PC-3 (cell line): ENCODE data around the gene R3HDM4. TPM values are rescaled to one million over a fixed set of nuclear protein-coding genes. Genes with fewer than 3 reads are reported as not detected.

Experiments
- ATAC-seq: fragments of 200-7000 bp; cut with Tn5 transposase; 2 replicates; pipeline ENCODE4 v1.9.1; 2020; ENCODE audit warnings: mild to moderate bottlenecking, moderate library complexity
- BruUV-seq: library from RNA; stranded (reverse); fragments of 400-500 nt; replicated peaks from 2 replicates; lab custom pipeline; 2021; lab: Mats Ljungman, UMichigan
- CTCF ChIA-PET: fragments of 300-600 bp; sonication (Branson Sonifier 250); formaldehyde crosslinking; loops from one replicate; lab custom pipeline; 2022; ENCODE audit warnings: antibody characterized with exemption; lab: Charles Lee
- POLR2A ChIA-PET: fragments of 300-600 bp; sonication (Branson Sonifier 250); formaldehyde crosslinking; loops from one replicate; lab custom pipeline; 2022; ENCODE audit warnings: antibody characterized with exemption; ENCODE audit not compliant: unreplicated experiment; lab: Charles Lee
- DNase-seq: peaks from one replicate; pipeline ENCODE4 v3.0.0-alpha.2; 2015
- H2AFZ ChIP-seq: fragments of 300-600 bp; sonication (generic); 2 replicates; pipeline ENCODE4 v1.6.0; 2016; ENCODE audit warnings: antibody characterized with exemption, low read length
- H3F3A ChIP-seq: fragments of 300-600 bp; sonication (generic); one replicate; pipeline ENCODE4 v1.6.0; 2017; ENCODE audit warnings: antibody characterized with exemption, low read length, control low read depth, mild to moderate bottlenecking; ENCODE audit not compliant: unreplicated experiment
- H3K27ac ChIP-seq: fragments of 300-600 bp; sonication (generic); 2 replicates; pipeline ENCODE4 v1.5.1; 2016; ENCODE audit warnings: mild to moderate bottlenecking, low read length
- H3K27me3 ChIP-seq: fragments of 300-600 bp; sonication (generic); 2 replicates; pipeline ENCODE4 v1.6.1; 2016; ENCODE audit warnings: low read length, mixed read lengths
- H3K36me3 ChIP-seq: fragments of 300-600 bp; sonication (generic); 2 replicates; pipeline ENCODE4 v1.6.1; 2016; ENCODE audit warnings: low read depth, mixed run types, low read length, mixed read lengths
- H3K4me1 ChIP-seq: fragments of 300-600 bp; sonication (generic); 2 replicates; pipeline ENCODE4 v1.5.1; 2016; ENCODE audit warnings: low read length; ENCODE audit not compliant: insufficient read depth
- H3K4me2 ChIP-seq: fragments of 300-600 bp; sonication (generic); 2 replicates; pipeline ENCODE4 v1.6.0; 2016; ENCODE audit warnings: low read length
- H3K4me3 ChIP-seq: fragments of 300-600 bp; sonication (generic); 2 replicates; pipeline ENCODE4 v1.5.1; 2016; ENCODE audit warnings: mild to moderate bottlenecking, low read length, mixed read lengths
- H3K79me2 ChIP-seq: fragments of 300-600 bp; sonication (generic); 2 replicates; pipeline ENCODE4 v1.6.1; 2017; ENCODE audit warnings: low read length, mixed read lengths
- H3K9ac ChIP-seq: fragments of 300-600 bp; sonication (generic); 2 replicates; pipeline ENCODE4 v1.6.0; 2016; ENCODE audit warnings: mild to moderate bottlenecking, low read length
- H3K9me2 ChIP-seq: fragments of 300-600 bp; sonication (generic); replicated peaks from 2 replicates; pipeline ENCODE4 v1.6.1; 2016; ENCODE audit warnings: mixed run types, low read length, mixed read lengths
- H3K9me3 ChIP-seq: fragments of 300-600 bp; sonication (generic); 2 replicates; pipeline ENCODE4 v1.6.1; 2016; ENCODE audit warnings: low read length, mixed read lengths
- H4K20me1 ChIP-seq: fragments of 300-600 bp; sonication (generic); 2 replicates; pipeline ENCODE4 v1.6.1; 2016; ENCODE audit warnings: low read length, mixed read lengths
- EZH2 ChIP-seq: fragments of 300-600 bp; sonication (generic); IDR thresholded peaks from one replicate; pipeline ENCODE4 v1.6.1; 2017; ENCODE audit warnings: antibody characterized with exemption, mild to moderate bottlenecking, low read length; ENCODE audit not compliant: unreplicated experiment
- EZH2phosphoT487 ChIP-seq: fragments of 300-600 bp; sonication (generic); IDR thresholded peaks from 2 replicates; pipeline ENCODE4 v1.6.1; 2018; ENCODE audit warnings: mild to moderate bottlenecking, antibody characterized with exemption, low read length, borderline replicate concordance
- intact Hi-C: fragments of 100-400 bp; cut with micrococcal nuclease; formaldehyde crosslinking; loops from 2 replicates; pipeline ENCODE4 v1.9.0; 2023
- total RNA-seq: library from RNA; depleted of rRNA; stranded (reverse); fragments of >200 nt; gene quantifications from 2 replicates; pipeline ENCODE4 v1.2.3, GENCODE V29; 2014
- TF ChIP-seq, protein P1 (sequence below): fragments of 300-600 bp; sonication (generic); conservative IDR thresholded peaks from 2 replicates; pipeline ENCODE4 v1.5.1; 2017; ENCODE audit warnings: antibody characterized with exemption, low read depth, mild to moderate bottlenecking, low read length

R3HDM4 gene
- total RNA-seq, 1 experiment from 2014 or later: 44.9 TPM

- Histone ChIP-seq H3K79me2 (peaks cover 4% of the 10 kb centered on the region; the same call in 1 of the 2 replicates), H3K4me2 (no peak overlapping the region), H3K4me3 (no peak overlapping the region), H3K9me2 (no peaks in the 10 kb centered on the region), H3K9ac (no peak overlapping the region), H3K9me3 (no peaks in the 10 kb centered on the region), H3K4me1 (no peaks in the 10 kb centered on the region; the same call in 1 of the 2 replicates), H4K20me1 (no peaks in the 10 kb centered on the region), H2AFZ (no peak overlapping the region), H3K27ac (no peak overlapping the region), H3K27me3 (no peaks in the 10 kb centered on the region), H3F3A (no peaks in the 10 kb centered on the region), H3K36me3 (no peaks in the 10 kb centered on the region)
- no TSS peak for BruUV-seq
- intact Hi-C loops: no loop called here
- TF ChIP-seq, protein P1, sequence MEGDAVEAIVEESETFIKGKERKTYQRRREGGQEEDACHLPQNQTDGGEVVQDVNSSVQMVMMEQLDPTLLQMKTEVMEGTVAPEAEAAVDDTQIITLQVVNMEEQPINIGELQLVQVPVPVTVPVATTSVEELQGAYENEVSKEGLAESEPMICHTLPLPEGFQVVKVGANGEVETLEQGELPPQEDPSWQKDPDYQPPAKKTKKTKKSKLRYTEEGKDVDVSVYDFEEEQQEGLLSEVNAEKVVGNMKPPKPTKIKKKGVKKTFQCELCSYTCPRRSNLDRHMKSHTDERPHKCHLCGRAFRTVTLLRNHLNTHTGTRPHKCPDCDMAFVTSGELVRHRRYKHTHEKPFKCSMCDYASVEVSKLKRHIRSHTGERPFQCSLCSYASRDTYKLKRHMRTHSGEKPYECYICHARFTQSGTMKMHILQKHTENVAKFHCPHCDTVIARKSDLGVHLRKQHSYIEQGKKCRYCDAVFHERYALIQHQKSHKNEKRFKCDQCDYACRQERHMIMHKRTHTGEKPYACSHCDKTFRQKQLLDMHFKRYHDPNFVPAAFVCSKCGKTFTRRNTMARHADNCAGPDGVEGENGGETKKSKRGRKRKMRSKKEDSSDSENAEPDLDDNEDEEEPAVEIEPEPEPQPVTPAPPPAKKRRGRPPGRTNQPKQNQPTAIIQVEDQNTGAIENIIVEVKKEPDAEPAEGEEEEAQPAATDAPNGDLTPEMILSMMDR: no peak
- no peak for TF ChIP-seq EZH2
- no peak for TF ChIP-seq EZH2phosphoT487
- POLR2A ChIA-PET: no interaction called here
- ATAC-seq: no peak
- CTCF ChIA-PET: no interaction called here
- DNase-seq: no peak
These were observed 34.2 kb upstream of the R3HDM4 start for GRCh38 chr19:947090-947706.

DNA sequence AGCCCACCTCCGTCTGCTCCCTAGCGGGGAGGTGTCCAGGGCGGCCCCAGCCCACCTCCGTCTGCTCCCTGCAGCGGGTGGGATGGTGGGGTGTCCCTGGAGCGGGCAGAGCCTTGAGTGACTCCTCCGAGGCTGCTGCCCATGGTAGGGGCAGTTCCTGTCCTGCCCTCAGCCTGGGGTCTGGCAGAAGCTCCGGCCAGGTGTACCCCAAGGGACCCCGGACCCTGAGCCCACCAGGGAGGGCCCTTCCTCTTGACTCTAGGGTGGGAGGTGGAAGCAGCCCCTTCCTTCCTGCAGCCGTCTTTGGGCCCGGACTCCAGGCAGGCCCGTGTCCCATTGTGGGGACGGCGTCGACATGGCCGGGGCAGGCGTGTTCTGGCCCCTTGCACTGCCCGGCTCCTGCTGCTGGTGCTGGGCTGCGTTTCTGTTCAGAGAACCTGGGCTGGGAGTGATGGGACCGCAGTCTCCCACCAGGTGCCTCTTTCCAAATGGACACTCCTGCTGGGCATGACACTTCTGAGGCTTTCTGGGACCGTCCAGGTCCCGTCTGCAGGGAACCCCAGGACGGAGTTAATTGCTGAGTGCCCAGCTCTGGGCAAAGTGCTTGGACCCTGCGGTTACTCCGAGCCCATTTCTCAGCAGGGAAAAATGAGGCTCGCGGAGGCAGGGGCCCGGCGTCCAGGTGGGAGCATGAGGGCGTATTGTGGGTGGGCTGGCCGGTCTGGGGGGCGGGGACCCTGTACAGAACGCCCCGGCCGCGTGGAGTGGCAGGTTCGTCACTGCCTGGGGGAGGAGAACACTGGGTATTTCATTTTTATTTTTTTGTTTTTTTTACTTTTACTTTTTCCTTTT, 32.6 kb upstream of the R3HDM4 start:
- Histone ChIP-seq H3K36me3 (no peaks in the 10 kb centered on the region), H4K20me1 (no peaks in the 10 kb centered on the region), H3K9me3 (no peaks in the 10 kb centered on the region), H3K27me3 (no peaks in the 10 kb centered on the region), H3K79me2 (peaks cover 4% of the 10 kb centered on the region; the same call in 1 of the 2 replicates), H3F3A (no peaks in the 10 kb centered on the region), H3K27ac (no peak overlapping the region), H3K9ac (no peak overlapping the region), H3K4me1 (peaks cover 13% of the 10 kb centered on the region; the same call in 1 of the 2 replicates), H2AFZ (no peak overlapping the region), H3K4me3 (no peak overlapping the region), H3K4me2 (no peak overlapping the region), H3K9me2 (no peaks in the 10 kb centered on the region)
- no peak for DNase-seq
- ATAC-seq: no peak
- ChIA-PET CTCF (no interaction called here), POLR2A (no interaction called here)
- no TSS peak for BruUV-seq
- intact Hi-C loops: no loop called here
- TF ChIP-seq, protein P1: no peak
- TF ChIP-seq EZH2: no peak
- TF ChIP-seq EZH2phosphoT487: no peak
